ENCODE results near the gene VGLL1.

VGLL1 gene

GRCh38 chrX:136572030-136572429 lies 40.0 kb downstream of the VGLL1 start:
- no peak for DNase-seq

GRCh38 chrX:136574548-136574947 lies 42.5 kb downstream of the VGLL1 start:
- no peak for DNase-seq

GRCh38 chrX:136577552-136577951 lies 45.5 kb downstream of the VGLL1 start:
- peak; percentile 5 for DNase-seq

- no peak for DNase-seq
These were observed 48.3 kb downstream of the VGLL1 start for GRCh38 chrX:136580316-136580715.

- no peak for DNase-seq
These were observed 50.6 kb downstream of the VGLL1 start for GRCh38 chrX:136582624-136583023.

GRCh38 chrX:136584545-136584944 lies 52.5 kb downstream of the VGLL1 start:
- no peak for DNase-seq

- no peak for DNase-seq
These were observed 53.2 kb downstream of the VGLL1 start for GRCh38 chrX:136585262-136585661.

- DNase-seq, result no peak
These were observed 53.9 kb downstream of the VGLL1 start for GRCh38 chrX:136585960-136586359.

GRCh38 chrX:136586386-136586785 lies 54.4 kb downstream of the VGLL1 start:
- DNase-seq, result no peak

- DNase-seq, result no peak
These were observed 55.5 kb downstream of the VGLL1 start for GRCh38 chrX:136587532-136587931.

- DNase-seq, result no peak
These were observed 56.0 kb downstream of the VGLL1 start for GRCh38 chrX:136588036-136588435.

GRCh38 chrX:136589966-136590365 lies 58.0 kb downstream of the VGLL1 start:
- DNase-seq, result no peak

- DNase-seq, result no peak
These were observed 65.3 kb downstream of the VGLL1 start for GRCh38 chrX:136597356-136597755.

GRCh38 chrX:136597954-136598353 lies 65.9 kb downstream of the VGLL1 start:
- DNase-seq, result no peak

GRCh38 chrX:136598631-136599030 lies 66.6 kb downstream of the VGLL1 start:
- no peak for DNase-seq

GRCh38 chrX:136600059-136600458 lies 68.0 kb downstream of the VGLL1 start:
- DNase-seq, result no peak
